ENCODE measurements around the gene CRADD.

Gene CRADD

DNA sequence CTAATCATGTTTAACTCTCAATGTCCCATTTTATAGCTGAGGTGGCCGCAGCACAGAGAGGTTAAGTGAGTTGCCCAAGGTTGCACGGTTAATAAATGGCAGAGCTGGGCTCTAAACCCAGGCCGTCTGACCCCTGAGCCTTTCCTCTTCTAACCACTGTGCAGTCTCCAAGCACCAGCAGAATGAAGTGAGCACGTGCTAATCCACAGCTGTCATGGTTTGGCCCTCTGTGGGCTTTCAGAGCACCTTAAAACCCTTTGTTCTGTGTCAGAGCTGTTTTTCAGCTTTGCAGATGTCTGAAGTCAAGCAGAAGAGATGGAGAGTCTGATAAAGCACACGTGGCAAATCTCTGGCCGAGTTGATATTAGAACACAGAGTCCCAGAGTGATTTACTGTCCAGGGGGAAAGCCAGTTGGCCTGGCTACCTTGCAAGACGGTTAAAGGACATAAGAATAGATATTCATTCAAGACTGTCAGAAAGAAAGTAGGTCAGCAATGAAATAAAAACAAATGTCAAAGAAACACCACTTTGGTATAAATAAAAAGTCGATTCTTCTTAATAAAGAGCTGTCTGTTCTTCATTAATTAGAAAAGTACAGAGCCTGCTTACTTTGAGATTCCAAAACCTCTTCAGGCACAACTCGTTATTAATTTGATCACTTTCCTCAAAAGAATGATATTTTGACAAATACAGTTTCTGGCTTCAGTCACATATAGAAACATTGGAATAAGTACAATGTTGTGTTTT, 107.3 kb downstream of the CRADD start:
- TF ChIP-seq, protein P1, sequence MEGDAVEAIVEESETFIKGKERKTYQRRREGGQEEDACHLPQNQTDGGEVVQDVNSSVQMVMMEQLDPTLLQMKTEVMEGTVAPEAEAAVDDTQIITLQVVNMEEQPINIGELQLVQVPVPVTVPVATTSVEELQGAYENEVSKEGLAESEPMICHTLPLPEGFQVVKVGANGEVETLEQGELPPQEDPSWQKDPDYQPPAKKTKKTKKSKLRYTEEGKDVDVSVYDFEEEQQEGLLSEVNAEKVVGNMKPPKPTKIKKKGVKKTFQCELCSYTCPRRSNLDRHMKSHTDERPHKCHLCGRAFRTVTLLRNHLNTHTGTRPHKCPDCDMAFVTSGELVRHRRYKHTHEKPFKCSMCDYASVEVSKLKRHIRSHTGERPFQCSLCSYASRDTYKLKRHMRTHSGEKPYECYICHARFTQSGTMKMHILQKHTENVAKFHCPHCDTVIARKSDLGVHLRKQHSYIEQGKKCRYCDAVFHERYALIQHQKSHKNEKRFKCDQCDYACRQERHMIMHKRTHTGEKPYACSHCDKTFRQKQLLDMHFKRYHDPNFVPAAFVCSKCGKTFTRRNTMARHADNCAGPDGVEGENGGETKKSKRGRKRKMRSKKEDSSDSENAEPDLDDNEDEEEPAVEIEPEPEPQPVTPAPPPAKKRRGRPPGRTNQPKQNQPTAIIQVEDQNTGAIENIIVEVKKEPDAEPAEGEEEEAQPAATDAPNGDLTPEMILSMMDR (IDR thresholded peaks at IDR 0.05): no peak

- TF ChIP-seq, protein P1 (IDR thresholded peaks at IDR 0.05): no peak
These were observed 108.3 kb downstream of the CRADD start for GRCh38 chr12:93785249-93786010.

- TF ChIP-seq, protein P1 (IDR thresholded peaks at IDR 0.05): no peak
These were observed 109.7 kb downstream of the CRADD start for GRCh38 chr12:93786656-93787397.

DNA sequence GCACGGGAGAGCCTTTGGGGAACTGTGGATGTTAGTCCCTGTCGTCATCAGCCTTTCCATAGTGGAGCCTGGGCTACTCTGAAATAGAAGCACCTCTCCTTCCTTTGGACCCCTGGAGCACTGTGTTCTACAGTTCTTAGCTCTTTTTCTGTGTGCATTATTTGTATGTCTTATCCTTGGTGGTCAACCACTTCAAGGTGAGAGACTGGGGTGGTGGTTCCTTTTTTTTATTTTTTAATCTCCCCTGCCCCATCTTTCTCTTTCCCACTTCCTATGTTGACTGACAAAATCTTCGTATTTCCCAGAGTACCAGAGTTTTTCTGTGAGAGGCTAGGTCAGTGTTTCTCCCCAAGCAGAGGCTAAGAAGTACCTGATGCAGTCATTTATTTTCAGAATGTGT, 111.7 kb downstream of the CRADD start:
- TF ChIP-seq, protein P1 (IDR thresholded peaks at IDR 0.05): no peak

- TF ChIP-seq, protein P1 (IDR thresholded peaks at IDR 0.05): no peak
These were observed 112.6 kb downstream of the CRADD start for GRCh38 chr12:93789767-93790166.

DNA sequence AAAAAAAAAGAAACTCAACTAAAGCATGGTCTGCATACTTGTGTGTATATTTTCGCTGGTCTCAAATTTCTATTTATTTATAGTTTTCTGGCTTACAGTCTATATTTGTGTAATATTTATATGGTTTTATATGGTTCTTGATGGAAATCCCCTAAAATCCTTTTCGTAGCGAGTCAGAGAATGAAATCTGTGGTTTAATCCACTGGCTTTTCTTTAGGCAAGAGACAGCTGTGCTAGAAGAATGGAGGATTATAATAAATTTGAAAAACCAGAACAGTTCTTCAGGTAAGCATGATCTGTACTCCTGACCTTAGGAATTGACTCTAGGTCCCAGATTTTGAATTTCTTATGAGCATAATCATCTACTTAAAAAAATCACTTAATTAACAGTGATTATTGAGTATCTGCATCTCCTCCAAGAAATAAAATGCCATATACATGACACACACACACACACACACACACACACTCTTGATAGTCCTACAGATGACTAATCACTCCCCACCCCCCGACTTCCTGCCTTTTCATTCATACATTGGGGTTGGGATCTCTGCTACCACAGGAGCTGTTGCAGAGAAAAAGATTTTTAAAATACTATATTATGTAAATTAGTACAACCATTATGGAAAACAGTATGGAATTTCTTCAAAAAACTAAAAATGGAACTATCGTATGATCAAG, 113.4 kb downstream of the CRADD start:
- TF ChIP-seq, protein P1 (IDR thresholded peaks at IDR 0.05): no peak

- TF ChIP-seq, protein P1 (IDR thresholded peaks at IDR 0.05): no peak
These were observed 115.8 kb downstream of the CRADD start for GRCh38 chr12:93793007-93793406.
